HepG2 (cell line): ENCODE data around the gene TMC4. TPM values are rescaled to one million over a fixed set of nuclear protein-coding genes. Genes with fewer than 3 reads are reported as not detected.

Source experiments
- ATAC-seq: fragments of 200-7000 bp; cut with Tn5 transposase; 3 replicates; pipeline ENCODE4 v1.9.1; 2020; ENCODE audit warnings: mild to moderate bottlenecking, moderate library complexity
- BruUV-seq: library from RNA; stranded (reverse); fragments of 400-500 nt; replicated peaks from 2 replicates; lab custom pipeline; 2021; lab: Mats Ljungman, UMichigan
- CTCF ChIA-PET: fragments of 300-600 bp; formaldehyde crosslinking; extraction: SDS; loops from one replicate; lab custom pipeline; 2021; ENCODE audit warnings: low total read pairs, inconsistent platforms, low intra/inter-chr PET ratio; lab: Yijun Ruan, JAX
- POLR2A ChIA-PET: fragments of 350-600 bp; sonication (Branson Sonifier 250); formaldehyde crosslinking; loops from one replicate; lab custom pipeline; 2020; ENCODE audit warnings: antibody characterized with exemption, inconsistent platforms; lab: Yijun Ruan, JAX
- DNase-seq: peaks from one replicate; pipeline ENCODE4 v3.0.0-alpha.2; 2015; ENCODE audit warnings: low spot score
- FAIRE-seq: peaks from 3 replicates; lab custom pipeline; 2011; peaks lifted over from hg19 to GRCh38; lab: Jason Lieb, UNC
- H2AFZ ChIP-seq: one replicate; pipeline ENCODE4 v1.6.1; 2011; ENCODE audit warnings: low read length, inconsistent platforms
- H3K27ac ChIP-seq: fragments of 300-600 bp; 3 replicates; pipeline ENCODE4 v1.8.0; 2011; ENCODE audit warnings: mixed run types, mild to moderate bottlenecking, mixed read lengths, low read length, inconsistent platforms; ENCODE audit not compliant: insufficient read depth; ENCODE audit errors: extremely low read length
- H3K27me3 ChIP-seq, 2 experiments: fragments of 200-600 bp in 1 of 2; 2 replicates in 1 of 2; 3 replicates in 1 of 2; pipeline versions ENCODE4 v1.6.0 to v1.8.0; 2011; ENCODE audit warnings: low read length in 2 of 2, mild to moderate bottlenecking in 2 of 2, moderate library complexity in 2 of 2, inconsistent platforms in 1 of 2; ENCODE audit not compliant: insufficient read depth in 2 of 2, control insufficient read depth in 1 of 2
- H3K36me3 ChIP-seq, 2 experiments: fragments of 200-600 bp in 1 of 2; replicated peaks in 1 of 2; 2 replicates in 1 of 2; 3 replicates in 1 of 2; pipeline versions ENCODE4 v1.5.1 to v1.8.0; 2011; ENCODE audit warnings: low read length in 2 of 2, inconsistent platforms in 1 of 2; ENCODE audit not compliant: insufficient read depth in 2 of 2, control insufficient read depth in 1 of 2
- H3K4me1 ChIP-seq: 2 replicates; pipeline ENCODE4 v1.5.1; 2012; ENCODE audit warnings: low read length, inconsistent platforms; ENCODE audit not compliant: insufficient read depth
- H3K4me2 ChIP-seq: 2 replicates; pipeline ENCODE4 v1.6.0; 2011; ENCODE audit warnings: low read depth, low read length, inconsistent platforms
- H3K4me3 ChIP-seq, 3 experiments: fragments of 200-600 bp in 1 of 3; sonication (generic), shearing (Covaris generic) in 1 of 3; replicated peaks in 1 of 3; 2 replicates each; pipeline ENCODE4 v1.5.1; 2011 to 2016; ENCODE audit warnings: low read length in 3 of 3, inconsistent platforms in 2 of 3, low read depth in 2 of 3, mild to moderate bottlenecking in 2 of 3, control low read depth in 1 of 3, mixed read lengths in 1 of 3; ENCODE audit not compliant: insufficient read depth in 1 of 3
- H3K79me2 ChIP-seq: one replicate; pipeline ENCODE4 v1.6.1; 2011; ENCODE audit warnings: low read length, inconsistent platforms; ENCODE audit not compliant: insufficient read depth
- H3K9ac ChIP-seq: 2 replicates; pipeline ENCODE4 v1.6.0; 2011; ENCODE audit warnings: mild to moderate bottlenecking, low read depth, low read length, inconsistent platforms; ENCODE audit not compliant: insufficient read depth
- H3K9me3 ChIP-seq: 2 replicates; pipeline ENCODE4 v1.5.1; 2012; ENCODE audit warnings: mild to moderate bottlenecking, low read length
- H4K20me1 ChIP-seq: 2 replicates; pipeline ENCODE4 v1.6.0; 2011; ENCODE audit warnings: inconsistent platforms, mild to moderate bottlenecking, low read length, moderate library complexity; ENCODE audit not compliant: insufficient read depth
- ARID2 ChIP-seq: sonication (generic); formaldehyde crosslinking; IDR thresholded peaks from 2 replicates; pipeline ENCODE4 v1.8.1; 2022; ENCODE audit warnings: mild to moderate bottlenecking, missing genetic modification reagents, borderline replicate concordance
- CC2D1A ChIP-seq: sonication (generic); formaldehyde crosslinking; IDR thresholded peaks from 2 replicates; pipeline ENCODE4 v1.8.1; 2023; ENCODE audit warnings: mild to moderate bottlenecking, missing genetic modification reagents
- DMAP1 ChIP-seq: IDR thresholded peaks from 2 replicates; pipeline ENCODE4 v1.6.1; 2016
- DPF2 ChIP-seq: sonication (generic); formaldehyde crosslinking; IDR thresholded peaks from 2 replicates; pipeline ENCODE4 v1.4.0; 2020; ENCODE audit warnings: mild to moderate bottlenecking, low read depth, missing genetic modification reagents, borderline replicate concordance
- FOXA3 ChIP-seq: IDR thresholded peaks from 2 replicates; pipeline ENCODE4 v1.6.1; 2016; ENCODE audit warnings: missing genetic modification reagents, missing compliant biosample characterization
- JARID2 ChIP-seq: sonication (generic); formaldehyde crosslinking; IDR thresholded peaks from 2 replicates; pipeline ENCODE4 v1.8.1; 2023; ENCODE audit warnings: missing genetic modification reagents, inconsistent platforms; ENCODE audit not compliant: insufficient replicate concordance
- KLF16 ChIP-seq, 2 experiments: sonication (generic) in 1 of 2; formaldehyde crosslinking in 1 of 2; IDR thresholded peaks; 2 replicates each; pipeline versions ENCODE4 v1.6.1 to v1.8.0; 2016 to 2023; ENCODE audit warnings: missing genetic modification reagents in 2 of 2, missing compliant biosample characterization in 1 of 2
- MEIS2 ChIP-seq: sonication (generic); formaldehyde crosslinking; IDR thresholded peaks from 2 replicates; pipeline ENCODE4 v1.9.0; 2021; ENCODE audit warnings: mild to moderate bottlenecking, missing genetic modification reagents
- NR2F6 ChIP-seq, 2 experiments: IDR thresholded peaks; 2 replicates each; pipeline ENCODE4 v1.6.1; 2016; ENCODE audit warnings: antibody characterized with exemption in 1 of 2, mild to moderate bottlenecking in 1 of 2
- RAD21 ChIP-seq: fragments of 450-650 bp; formaldehyde crosslinking; IDR thresholded peaks from 2 replicates; pipeline ENCODE4 v1.5.0; 2020; ENCODE audit warnings: mild to moderate bottlenecking
- RAD51 ChIP-seq: fragments of 450-650 bp; IDR thresholded peaks from 2 replicates; pipeline ENCODE4 v1.6.1; 2016; ENCODE audit warnings: borderline replicate concordance
- SP1 ChIP-seq, 2 experiments: fragments of 450-650 bp in 1 of 2; sonication (generic) in 1 of 2; formaldehyde crosslinking in 1 of 2; IDR thresholded peaks; 2 replicates each; pipeline versions ENCODE4 v1.4.0 to v1.6.1; 2016 to 2020; ENCODE audit warnings: missing genetic modification reagents in 1 of 2
- TAF15 ChIP-seq: fragments of 200-400 bp; formaldehyde crosslinking; IDR thresholded peaks from one replicate; pipeline ENCODE4 v1.6.1; 2018; ENCODE audit warnings: mild to moderate bottlenecking, low read depth, low read length; ENCODE audit not compliant: poor library complexity, severe bottlenecking
- TBP ChIP-seq: sonication (generic); formaldehyde crosslinking; IDR thresholded peaks from 2 replicates; pipeline ENCODE4 v1.5.0; 2020; ENCODE audit warnings: missing genetic modification reagents
- WIZ ChIP-seq: sonication (generic); formaldehyde crosslinking; IDR thresholded peaks from 2 replicates; pipeline ENCODE4 v1.5.1; 2020; ENCODE audit warnings: mild to moderate bottlenecking, missing genetic modification reagents
- YY1 ChIP-seq: IDR thresholded peaks from 2 replicates; pipeline ENCODE4 v1.6.1; 2011; ENCODE audit warnings: low read length, low read depth, moderate library complexity, mild to moderate bottlenecking; ENCODE audit not compliant: insufficient read depth, insufficient replicate concordance
- ZNF101 ChIP-seq: sonication (generic); formaldehyde crosslinking; IDR thresholded peaks from 2 replicates; pipeline ENCODE4 v1.4.0; 2020; ENCODE audit warnings: mild to moderate bottlenecking, low read depth, missing genetic modification reagents, borderline replicate concordance
- ZNF616 ChIP-seq: sonication (generic); formaldehyde crosslinking; IDR thresholded peaks from 2 replicates; pipeline ENCODE4 v1.5.0; 2020; ENCODE audit warnings: low read depth, mild to moderate bottlenecking, missing genetic modification reagents
- WGBS: methylation state at CpG from one replicate; pipeline ENCODE4 v1.1.6; 2017; ENCODE audit warnings: low lambda C conversion rate; 5-methylcytosine and 5-hydroxymethylcytosine counted together
- in situ Hi-C: cut with HindIII; loops from 2 replicates; pipeline ENCODE4 v1.10.0; 2017; ENCODE audit warnings: low pct_unique_long_range_greater_than_20kb; ENCODE audit not compliant: extremely low pct_ligation_motif_present
- intact Hi-C: fragments of 100-400 bp; cut with micrococcal nuclease; formaldehyde crosslinking; loops from one replicate; pipeline ENCODE4 v1.10.0; 2022; ENCODE audit not compliant: unreplicated experiment
- polyA plus RNA-seq, 8 experiments: library from polyadenylated mRNA; depleted of rRNA in 3 of 8; stranded (reverse) in 7 of 8; unstranded in 1 of 8; fragments of >200 nt; fragmentation: Illumina TruSeq in 4 of 8; extraction: Trizol in 4 of 8; gene quantifications; 2 replicates each; pipeline versions ENCODE4 v1.2.1 to v1.2.3, GENCODE V29; 2011 to 2016; ENCODE audit warnings: low read depth in 4 of 8, missing spikeins in 1 of 8, mixed read lengths in 1 of 8; ENCODE audit not compliant: insufficient read depth in 1 of 8
- total RNA-seq, 5 experiments: library from RNA; depleted of rRNA; stranded (reverse); fragments of >200 nt; fragmentation: Illumina TruSeq; extraction: Trizol; gene quantifications; 2 replicates each; pipeline ENCODE4 v1.2.3, GENCODE V29; 2016; ENCODE audit warnings: low read depth in 1 of 5
- TF ChIP-seq, protein P1 (sequence below): sonication (generic); formaldehyde crosslinking; IDR thresholded peaks from 2 replicates; pipeline ENCODE4 v1.8.0; 2022; ENCODE audit warnings: mild to moderate bottlenecking, missing genetic modification reagents, moderate library complexity
- TF ChIP-seq, protein P2 (sequence below): sonication (generic); formaldehyde crosslinking; IDR thresholded peaks from 2 replicates; pipeline ENCODE4 v1.4.0; 2020; ENCODE audit warnings: mild to moderate bottlenecking, low read depth, missing genetic modification reagents

TMC4 gene
- total and polyA plus RNA-seq, 2 of the 13 experiments (the other 11 are each of a cell fraction or from before 2014, with no cell fraction given), result 0.13 to 0.24 TPM

DNA sequence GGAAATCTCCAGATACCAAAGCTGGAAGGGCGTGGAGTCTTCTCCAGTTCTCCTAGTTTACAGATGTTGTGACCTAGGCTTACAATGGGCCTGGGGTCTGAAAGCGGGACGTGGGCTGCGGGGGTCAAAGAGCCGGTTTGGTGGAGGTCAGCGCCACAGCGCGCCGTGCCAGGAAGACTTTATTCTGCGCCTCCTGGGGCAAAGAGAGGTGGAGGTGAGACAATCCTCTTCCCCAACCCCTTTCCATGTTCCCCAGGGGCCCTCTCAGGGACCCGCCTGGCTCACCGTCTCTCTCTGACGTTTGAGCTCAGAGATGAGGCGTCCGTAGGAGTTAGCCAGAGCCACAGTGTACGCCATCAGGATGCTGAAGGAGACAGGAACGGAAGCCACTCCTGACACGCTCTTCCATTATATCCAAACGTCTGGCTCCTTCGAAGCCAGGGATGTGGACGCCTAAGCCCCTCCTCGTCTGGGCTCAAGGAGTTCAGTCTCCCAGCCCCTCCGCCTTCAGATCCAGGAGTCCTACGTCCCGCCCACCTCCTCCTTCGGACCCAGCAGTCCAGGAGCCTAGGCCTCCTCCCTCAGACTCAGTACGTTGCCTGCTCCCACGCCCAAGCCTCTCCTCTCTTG lies 12.7 kb downstream of the TMC4 start (continued):
- TF ChIP-seq ZNF616 (CRISPR knock-in tag), result 0 out of 2 replicates have a peak, but pooled peaks have one; percentile 43

DNA sequence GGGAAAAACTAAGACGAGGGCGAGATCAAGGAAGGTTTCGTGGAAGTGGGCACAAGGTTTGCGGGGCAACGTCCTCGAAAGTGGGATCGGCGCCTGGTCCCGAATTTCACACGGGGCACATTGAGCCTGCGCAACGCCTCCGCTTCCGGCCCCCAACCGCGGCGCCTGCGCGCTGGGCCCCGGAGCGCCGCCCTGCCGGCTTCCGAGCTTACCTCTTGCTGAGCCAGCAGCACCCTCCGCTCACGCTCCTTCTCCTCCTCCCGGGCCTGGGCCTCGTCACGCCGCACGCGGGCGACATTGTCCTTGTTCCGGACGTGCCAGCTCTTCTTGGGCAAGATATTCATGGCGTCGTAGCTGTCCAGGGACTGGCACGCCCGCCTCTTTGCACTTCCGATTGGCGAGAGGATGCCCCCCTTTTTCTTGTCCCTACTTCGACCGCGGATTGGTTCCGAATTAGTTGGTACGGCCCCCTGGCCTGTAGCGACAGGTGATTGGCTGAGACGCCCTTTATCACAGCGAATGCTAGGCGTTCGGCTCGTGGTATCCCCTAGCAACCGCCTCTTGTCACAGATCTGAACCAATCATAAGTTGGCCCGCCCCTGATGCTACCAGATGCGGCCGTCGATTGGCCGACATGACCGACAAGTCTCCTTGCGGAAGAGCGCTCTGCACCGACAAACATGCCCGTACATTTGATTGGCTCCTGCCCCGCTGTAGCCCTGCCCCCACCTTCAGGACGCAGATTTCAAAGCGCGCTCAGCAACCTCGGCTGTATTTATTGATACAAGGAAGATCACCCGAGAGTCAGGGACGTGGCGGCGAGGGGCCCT lies 13.4 kb downstream of the TMC4 start, which contains the start of gene LENG1:
Gene LENG1, minus strand, starts transcription at position 370 of the 830 bp plus-strand sequence. Its CDS starts 26 bp downstream, at position 344.
- FAIRE-seq (peak; percentile 98), ATAC-seq (peak; percentile 94), DNase-seq (peak; percentile 100)
- peak within 1 kb of the TSS; percentile 75 to 93 (median 80) for H3K4me3 ChIP-seq
- in situ Hi-C loops, result no loop called here
- H4K20me1 ChIP-seq, result no peaks in the 10 kb centered on the region
- intact Hi-C loops, result loop anchor here (1.0 to 2.0 kb wide), 2 partner anchors 27 to 71 kb away; no protein-coding TSS in a partner anchor
- H2AFZ ChIP-seq, result peak within 1 kb of the TSS; percentile 85
- H3K79me2 ChIP-seq, result peaks cover 13% of the 10 kb centered on the region
- ChIA-PET POLR2A (interaction anchor here (0.9 to 3.2 kb wide), 9 partner anchors 9 to 50 kb away, joined by 3 to 48 read pairs (median 7); partner anchors contain the start of genes CNOT3, MBOAT7, PRPF31 and RPS9), CTCF (no interaction called here)
- H3K27ac ChIP-seq, result peak within 1 kb of the TSS; percentile 90
- H3K9me3 ChIP-seq, result no peaks in the 10 kb centered on the region
- peaks cover 13% of the 10 kb centered on the region for H3K4me1 ChIP-seq
- WGBS, result under 1% methylated on average over 41 of the region's 72 CpGs
- no peaks in the 10 kb centered on the region; a peak in 1 of 5 replicates for H3K27me3 ChIP-seq
- peak within 1 kb of the TSS; percentile 97 for H3K4me2 ChIP-seq
- peak within 1 kb of the TSS; percentile 88 for H3K9ac ChIP-seq
- BruUV-seq, result no TSS peak
- H3K36me3 ChIP-seq, result peaks cover 9 to 33% of the 10 kb centered on the region in 2 experiments
- TF ChIP-seq ZNF101 (CRISPR knock-in tag) (no peak), FOXA3 (CRISPR knock-in tag) (0 out of 2 replicates have a peak, but pooled peaks have one; percentile 17), TBP (CRISPR knock-in tag) (no peak), TAF15 (no peak), NR2F6 (IDR thresholded peaks at IDR 0.05) (no peak), NR2F6 (CRISPR knock-in tag; IDR thresholded peaks at IDR 0.05) (no peak), KLF16 (CRISPR knock-in tag; IDR thresholded peaks at IDR 0.05) (peak in 1 of 2 experiments; percentile 50; a peak in 2 of 4 replicates), WIZ (CRISPR knock-in tag) (no peak), RAD21 (CRISPR knock-in tag) (0 out of 2 replicates have a peak, but pooled peaks have one; percentile 35), SP1 (IDR thresholded peaks at IDR 0.05) (no peak), SP1 (CRISPR knock-in tag; IDR thresholded peaks at IDR 0.05) (peak; percentile 33; the same call in 1 of the 2 replicates), YY1 (peak; percentile 79), DMAP1 (CRISPR knock-in tag) (peak; percentile 83; the same call in 1 of the 2 replicates), JARID2 (peak; percentile 26), DPF2 (CRISPR knock-in tag) (no peak), RAD51 (no peak), ARID2 (CRISPR knock-in tag) (no peak), MEIS2 (CRISPR knock-in tag) (0 out of 2 replicates have a peak, but pooled peaks have one; percentile 52), CC2D1A (CRISPR knock-in tag) (no peak)
- TF ChIP-seq, protein P1, sequence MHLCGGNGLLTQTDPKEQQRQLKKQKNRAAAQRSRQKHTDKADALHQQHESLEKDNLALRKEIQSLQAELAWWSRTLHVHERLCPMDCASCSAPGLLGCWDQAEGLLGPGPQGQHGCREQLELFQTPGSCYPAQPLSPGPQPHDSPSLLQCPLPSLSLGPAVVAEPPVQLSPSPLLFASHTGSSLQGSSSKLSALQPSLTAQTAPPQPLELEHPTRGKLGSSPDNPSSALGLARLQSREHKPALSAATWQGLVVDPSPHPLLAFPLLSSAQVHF (CRISPR knock-in tag), result 0 out of 2 replicates have a peak, but pooled peaks have one; percentile 37
- TF ChIP-seq, protein P2, sequence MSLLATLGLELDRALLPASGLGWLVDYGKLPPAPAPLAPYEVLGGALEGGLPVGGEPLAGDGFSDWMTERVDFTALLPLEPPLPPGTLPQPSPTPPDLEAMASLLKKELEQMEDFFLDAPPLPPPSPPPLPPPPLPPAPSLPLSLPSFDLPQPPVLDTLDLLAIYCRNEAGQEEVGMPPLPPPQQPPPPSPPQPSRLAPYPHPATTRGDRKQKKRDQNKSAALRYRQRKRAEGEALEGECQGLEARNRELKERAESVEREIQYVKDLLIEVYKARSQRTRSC, result no peak
